ENCODE data around the gene MAIP1. TPM values are rescaled to one million over a fixed set of nuclear protein-coding genes. Genes with fewer than 3 reads are reported as not detected.

The MAIP1 gene
- total and polyA plus RNA-seq, 2 donors (not counting 3 experiments of a cell fraction or from before 2014, with no cell fraction given) = 12.0 to 17.7 TPM

GRCh38 chr2:199977984-199978415, 22.6 kb downstream of the MAIP1 start:
- H3K9me3 ChIP-seq (replicated peaks; ENCODE audit: control insufficient read depth, insufficient read depth, low read length) = no peaks in the 10 kb centered on the region
- H2AFZ ChIP-seq (ENCODE audit: low read depth, low read length) = no peak overlapping the region
- intact Hi-C loops (cut with micrococcal nuclease) (no loop called here), dilution Hi-C loops (cut with MboI; ENCODE audit: extremely low pct_ligation_motif_present, low sequenced_read_pairs) (no loop called here)
- no peak overlapping the region for H3K4me2 ChIP-seq (ENCODE audit: insufficient read depth, low read length)
- no peaks in the 10 kb centered on the region for H3K79me2 ChIP-seq (ENCODE audit: control insufficient read depth, insufficient read depth, low read length)
- no TSS peak for BruUV-seq (replicated peaks)
- peak; percentile 12 for DNase-seq (ENCODE audit: low read depth, low spot score)
- H3K36me3 ChIP-seq (ENCODE audit: control insufficient read depth in 2 of 2, extremely low read depth in 1 of 2, insufficient read depth in 2 of 2, low read length in 2 of 2) = no peaks in the 10 kb centered on the region
- peaks cover 9% of the 10 kb centered on the region for H3K4me1 ChIP-seq (ENCODE audit: control insufficient read depth, extremely low read depth, insufficient read depth, low read length)
- no peak overlapping the region for H3K9ac ChIP-seq (replicated peaks; ENCODE audit: extremely low read depth, insufficient read depth, low read length)
- no peak for FAIRE-seq
- no peak overlapping the region for H3K4me3 ChIP-seq (replicated peaks in 1 of 3; ENCODE audit: insufficient read depth in 1 of 3, low read depth in 1 of 3, low read length in 3 of 3)
- H3K27ac ChIP-seq (ENCODE audit: insufficient read depth, low read depth, low read length) = no peak overlapping the region
- ChIA-PET POLR2A (no interaction called here), CTCF (interaction anchor here (1.0 to 2.8 kb wide), 3 partner anchors 494 to 726 kb away, joined by 5 to 29 read pairs (median 10); no protein-coding TSS in a partner anchor)
- no peaks in the 10 kb centered on the region for H3K27me3 ChIP-seq (ENCODE audit: control insufficient read depth in 2 of 2, insufficient read depth in 2 of 2, low read length in 2 of 2)
- TF ChIP-seq CTCF (IDR thresholded peaks at IDR 0.05; ENCODE audit: extremely low read depth in 1 of 2, insufficient read depth in 1 of 2, low read depth in 1 of 2, low read length in 2 of 2) = no peak
- TF ChIP-seq GATA2 (IDR thresholded peaks at IDR 0.05; ENCODE audit: insufficient read depth, insufficient read length, low read depth, low read length) = no peak
- no peak for TF ChIP-seq POLR2A (IDR thresholded peaks at IDR 0.05; ENCODE audit: low read depth, low read length)
- TF ChIP-seq JUN (IDR thresholded peaks at IDR 0.05; ENCODE audit: borderline replicate concordance, insufficient read depth, insufficient read length, low read depth) = peak; percentile 43
- TF ChIP-seq POLR2AphosphoS5 (IDR thresholded peaks at IDR 0.05; ENCODE audit: insufficient read depth, low read depth, low read length) = no peak
- TF ChIP-seq MYC (IDR thresholded peaks at IDR 0.05; ENCODE audit: low read depth, low read length) = no peak
- no peak for TF ChIP-seq EZH2 (IDR thresholded peaks at IDR 0.05; ENCODE audit: borderline replicate concordance, low read depth, low read length, severe bottlenecking)
- TF ChIP-seq FOS (IDR thresholded peaks at IDR 0.05; ENCODE audit: borderline replicate concordance, insufficient read depth, low read length) = peak; percentile 64
- no peak for TF ChIP-seq MAX (IDR thresholded peaks at IDR 0.05; ENCODE audit: insufficient read depth, insufficient read length)
- H4K20me1 ChIP-seq (replicated peaks; ENCODE audit: control insufficient read depth, extremely low read depth, insufficient read depth, low read length) = no peaks in the 10 kb centered on the region
- H3K9me1 ChIP-seq (replicated peaks; ENCODE audit: control insufficient read depth, extremely low read depth, insufficient read depth, low read length) = no peaks in the 10 kb centered on the region

All from endothelial cell of umbilical vein (primary cell).